ENCODE measurements around the gene CYP2R1.

DNA sequence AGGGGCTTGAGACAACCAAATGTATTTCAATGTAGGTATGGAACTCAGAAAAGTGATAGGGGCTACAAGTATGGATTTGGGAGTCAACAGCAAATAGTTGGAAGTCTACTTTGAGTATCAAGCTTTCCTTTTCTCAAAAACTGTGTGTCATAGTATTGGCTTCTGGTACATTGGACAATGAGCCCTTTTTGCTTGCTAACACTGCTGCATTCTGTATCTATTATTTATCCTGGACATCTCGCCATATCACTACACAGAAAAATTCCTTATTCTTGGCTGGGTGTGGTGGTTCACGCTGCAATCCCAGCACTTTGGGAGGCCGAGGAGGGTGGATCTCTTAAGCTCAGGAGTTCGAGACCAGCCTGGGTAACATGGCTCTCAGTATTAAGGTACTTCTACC, 18.4 kb downstream of the CYP2R1 start:
- TF ChIP-seq, protein P1, sequence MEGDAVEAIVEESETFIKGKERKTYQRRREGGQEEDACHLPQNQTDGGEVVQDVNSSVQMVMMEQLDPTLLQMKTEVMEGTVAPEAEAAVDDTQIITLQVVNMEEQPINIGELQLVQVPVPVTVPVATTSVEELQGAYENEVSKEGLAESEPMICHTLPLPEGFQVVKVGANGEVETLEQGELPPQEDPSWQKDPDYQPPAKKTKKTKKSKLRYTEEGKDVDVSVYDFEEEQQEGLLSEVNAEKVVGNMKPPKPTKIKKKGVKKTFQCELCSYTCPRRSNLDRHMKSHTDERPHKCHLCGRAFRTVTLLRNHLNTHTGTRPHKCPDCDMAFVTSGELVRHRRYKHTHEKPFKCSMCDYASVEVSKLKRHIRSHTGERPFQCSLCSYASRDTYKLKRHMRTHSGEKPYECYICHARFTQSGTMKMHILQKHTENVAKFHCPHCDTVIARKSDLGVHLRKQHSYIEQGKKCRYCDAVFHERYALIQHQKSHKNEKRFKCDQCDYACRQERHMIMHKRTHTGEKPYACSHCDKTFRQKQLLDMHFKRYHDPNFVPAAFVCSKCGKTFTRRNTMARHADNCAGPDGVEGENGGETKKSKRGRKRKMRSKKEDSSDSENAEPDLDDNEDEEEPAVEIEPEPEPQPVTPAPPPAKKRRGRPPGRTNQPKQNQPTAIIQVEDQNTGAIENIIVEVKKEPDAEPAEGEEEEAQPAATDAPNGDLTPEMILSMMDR (IDR thresholded peaks at IDR 0.05; ENCODE audit: low read length): no peak
- TF ChIP-seq EZH2 (IDR thresholded peaks at IDR 0.05; ENCODE audit: borderline replicate concordance, low read length): no peak
